ENCODE measurements around the gene RASSF8. TPM values are rescaled to one million over a fixed set of nuclear protein-coding genes. Genes with fewer than 3 reads are reported as not detected.

Gene RASSF8
- total and polyA plus RNA-seq, 2 donors (not counting 3 experiments of a cell fraction or from before 2014, with no cell fraction given): 11.1 to 59.3 TPM

- Histone ChIP-seq H4K20me1 (replicated peaks; ENCODE audit: control insufficient read depth, extremely low read depth, insufficient read depth, low read length) (no peaks in the 10 kb centered on the region), H3K79me2 (ENCODE audit: control insufficient read depth, insufficient read depth, low read length) (peaks cover 96% of the 10 kb centered on the region), H2AFZ (ENCODE audit: low read depth, low read length) (no peak overlapping the region), H3K4me3 (replicated peaks in 1 of 3; ENCODE audit: insufficient read depth in 1 of 3, low read depth in 1 of 3, low read length in 3 of 3) (no peak overlapping the region), H3K36me3 (ENCODE audit: control insufficient read depth in 2 of 2, extremely low read depth in 1 of 2, insufficient read depth in 2 of 2, low read length in 2 of 2) (no peaks in the 10 kb centered on the region), H3K9me3 (replicated peaks; ENCODE audit: control insufficient read depth, insufficient read depth, low read length) (no peaks in the 10 kb centered on the region), H3K27me3 (ENCODE audit: control insufficient read depth in 2 of 2, insufficient read depth in 2 of 2, low read length in 2 of 2) (no peaks in the 10 kb centered on the region), H3K4me2 (ENCODE audit: insufficient read depth, low read length) (no peak overlapping the region), H3K27ac (ENCODE audit: insufficient read depth, low read depth, low read length) (no peak overlapping the region), H3K9me1 (replicated peaks; ENCODE audit: control insufficient read depth, extremely low read depth, insufficient read depth, low read length) (no peaks in the 10 kb centered on the region), H3K9ac (replicated peaks; ENCODE audit: extremely low read depth, insufficient read depth, low read length) (no peak overlapping the region), H3K4me1 (ENCODE audit: control insufficient read depth, extremely low read depth, insufficient read depth, low read length) (peaks cover 9% of the 10 kb centered on the region)
- no peak for DNase-seq (ENCODE audit: low read depth, low spot score)
- BruUV-seq (replicated peaks): no TSS peak
- TF ChIP-seq POLR2A (IDR thresholded peaks at IDR 0.05; ENCODE audit: low read depth, low read length) (no peak), EZH2 (IDR thresholded peaks at IDR 0.05; ENCODE audit: borderline replicate concordance, low read depth, low read length, severe bottlenecking) (no peak), GATA2 (IDR thresholded peaks at IDR 0.05; ENCODE audit: insufficient read depth, insufficient read length, low read depth, low read length) (no peak), CTCF (IDR thresholded peaks at IDR 0.05; ENCODE audit: extremely low read depth in 1 of 2, insufficient read depth in 1 of 2, low read depth in 1 of 2, low read length in 2 of 2) (no peak), MYC (IDR thresholded peaks at IDR 0.05; ENCODE audit: low read depth, low read length) (no peak), JUN (IDR thresholded peaks at IDR 0.05; ENCODE audit: borderline replicate concordance, insufficient read depth, insufficient read length, low read depth) (no peak), POLR2AphosphoS5 (IDR thresholded peaks at IDR 0.05; ENCODE audit: insufficient read depth, low read depth, low read length) (no peak), FOS (IDR thresholded peaks at IDR 0.05; ENCODE audit: borderline replicate concordance, insufficient read depth, low read length) (no peak), MAX (IDR thresholded peaks at IDR 0.05; ENCODE audit: insufficient read depth, insufficient read length) (no peak)
- intact Hi-C loops (cut with micrococcal nuclease): no loop called here
- FAIRE-seq: no peak
- dilution Hi-C loops (cut with MboI; ENCODE audit: extremely low pct_ligation_motif_present, low sequenced_read_pairs): no loop called here
- CTCF ChIA-PET: interaction anchor here (6.9 kb wide), 1 partner anchor 10 kb away, joined by 36 read pairs; no protein-coding TSS in a partner anchor
- POLR2A ChIA-PET: no interaction called here
Observed at GRCh38 chr12:25976289-25976688, 17.8 kb downstream of the RASSF8 start.

Data from endothelial cell of umbilical vein (primary cell).